GM10266 (cell line): Measurements from ENCODE around the gene ITGB2.

Source experiments
- DNase-seq: peaks from one replicate; pipeline ENCODE4 v3.0.0; 2012; ENCODE audit errors: extremely low spot score
- CTCF ChIP-seq: IDR thresholded peaks from 2 replicates; pipeline ENCODE4 v1.5.1; 2012; ENCODE audit warnings: mild to moderate bottlenecking, low read depth; ENCODE audit not compliant: control insufficient read depth, insufficient read depth; ENCODE audit errors: missing control alignments

The ITGB2 gene

GRCh38 chr21:44858291-44858690 is 62.4 kb downstream of the ITGB2 start:
- no peak for TF ChIP-seq CTCF
- no peak for DNase-seq

DNA sequence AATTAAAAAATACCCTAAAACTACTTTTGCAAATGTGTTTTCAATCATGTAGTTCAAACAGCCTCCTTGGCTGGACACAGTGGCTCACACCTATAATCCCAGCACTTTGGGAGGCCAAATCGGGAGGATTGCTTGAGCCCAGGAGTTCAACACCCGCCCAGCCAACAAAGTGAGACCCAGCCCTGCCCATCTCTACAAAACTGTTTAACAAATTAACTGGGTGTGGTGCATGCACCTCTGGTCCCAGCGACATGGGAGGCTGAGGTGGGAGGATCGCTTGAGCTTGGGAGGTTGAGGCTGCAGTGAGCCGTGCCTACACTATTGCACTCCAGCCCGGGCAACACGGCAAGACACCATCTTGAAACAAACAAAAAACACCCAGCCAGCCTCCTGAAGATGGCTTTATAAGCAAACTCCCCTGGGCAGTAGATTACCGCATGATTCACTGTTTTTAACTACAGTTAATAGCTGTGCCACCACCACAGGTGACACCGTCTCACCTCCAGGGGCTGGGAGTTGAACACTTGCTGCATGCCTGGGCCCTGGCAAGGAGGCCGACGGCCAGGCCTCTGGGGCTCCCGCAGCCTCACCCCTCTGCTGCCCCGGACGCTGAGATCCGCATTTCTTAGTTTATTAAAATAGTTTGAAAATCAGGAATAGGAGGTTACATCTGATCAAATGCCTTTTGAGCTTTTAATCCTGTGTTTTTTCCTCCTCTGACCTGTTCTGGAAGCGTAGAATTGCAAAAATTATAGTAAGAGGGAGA is 63.4 kb downstream of the ITGB2 start:
- DNase-seq, result no peak
- TF ChIP-seq CTCF, result no peak

DNA sequence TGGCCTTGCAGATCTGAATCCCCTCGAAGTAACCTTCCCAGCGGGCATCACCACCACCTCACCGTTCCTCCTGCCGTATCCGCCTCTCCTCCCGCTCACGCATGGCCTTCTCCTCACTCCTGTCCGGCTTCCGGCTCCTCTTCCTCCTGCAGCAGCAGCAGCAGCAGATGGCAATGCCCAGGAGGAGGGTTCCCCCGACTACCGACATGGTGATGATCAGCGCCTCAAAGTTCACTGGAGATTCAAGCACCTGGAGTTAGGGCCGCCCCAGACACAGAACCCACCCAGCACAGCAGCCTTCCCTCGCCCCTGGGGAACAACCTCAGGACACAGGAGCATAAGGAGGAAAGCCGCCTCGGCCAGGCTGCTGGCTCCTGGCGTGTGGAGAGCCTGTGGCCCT is 64.6 kb downstream of the ITGB2 start:
- no peak for TF ChIP-seq CTCF
- no peak for DNase-seq

DNA sequence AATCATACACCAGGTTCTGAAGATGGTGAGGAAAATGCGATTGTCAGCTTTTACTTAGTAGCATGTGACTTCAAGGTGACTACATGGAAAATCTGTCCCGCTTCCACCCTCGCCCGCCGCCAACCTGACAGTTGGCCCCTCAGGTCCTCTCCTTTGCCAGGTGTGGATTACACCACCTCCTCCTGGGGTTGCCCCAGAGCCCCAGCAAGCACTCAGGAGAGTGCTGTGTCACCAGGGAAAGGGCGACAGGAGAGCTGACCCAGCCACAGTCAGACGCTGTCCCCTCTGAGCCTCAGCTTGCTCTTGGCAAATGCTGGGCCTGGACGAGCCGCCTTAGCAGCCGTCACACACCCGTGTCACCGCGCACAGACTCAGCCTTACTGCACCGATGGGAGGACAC is 65.1 kb downstream of the ITGB2 start:
- no peak for DNase-seq
- no peak for TF ChIP-seq CTCF

DNA sequence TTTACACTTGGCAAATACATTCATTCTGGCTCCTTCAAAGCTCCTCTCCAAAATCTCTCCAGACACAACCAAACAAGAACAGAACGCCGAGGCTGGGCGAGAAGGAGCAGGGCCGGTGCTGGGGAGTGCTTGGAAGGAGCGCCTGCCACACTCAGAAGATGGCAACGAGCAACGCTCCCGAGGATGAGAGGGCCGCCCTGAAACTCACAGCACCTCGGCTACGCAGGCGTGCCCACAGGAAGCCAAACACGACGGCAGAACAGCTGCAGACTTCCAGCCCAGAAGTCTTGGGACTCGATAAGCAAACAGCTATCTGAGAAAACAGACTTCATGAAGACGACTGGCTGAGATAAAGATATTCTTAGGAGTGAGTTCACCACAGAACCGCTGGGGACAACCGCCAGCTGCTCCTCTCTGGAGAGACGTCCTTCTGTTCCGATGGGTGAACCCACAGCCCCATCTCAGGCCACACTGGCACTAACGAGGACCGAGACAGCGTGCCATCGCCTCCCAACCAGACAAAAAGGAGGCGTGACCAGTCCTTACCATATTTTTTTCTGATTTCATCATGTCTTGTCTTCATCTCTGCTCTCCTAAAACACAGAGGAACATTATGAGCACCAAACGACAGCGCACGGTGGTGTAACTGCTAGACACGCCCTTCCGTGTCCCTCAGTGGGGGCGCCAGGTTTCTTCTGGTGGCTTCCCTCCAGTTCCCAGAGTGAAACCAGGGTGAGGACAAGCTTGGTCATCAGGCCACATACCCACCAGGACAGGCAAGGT is 65.8 kb downstream of the ITGB2 start:
- no peak for DNase-seq
- no peak for TF ChIP-seq CTCF

GRCh38 chr21:44854391-44854663 is 66.4 kb downstream of the ITGB2 start:
- no peak for DNase-seq
- TF ChIP-seq CTCF, result no peak
